HepG2 (cell line): ENCODE results near the gene TMEM74B. TPM values are rescaled to one million over a fixed set of nuclear protein-coding genes. Genes with fewer than 3 reads are reported as not detected.

Experiments used
- ATAC-seq: fragments of 200-7000 bp; cut with Tn5 transposase; 3 replicates; pipeline ENCODE4 v1.9.1; 2020; ENCODE audit warnings: mild to moderate bottlenecking, moderate library complexity
- BruUV-seq: library from RNA; stranded (reverse); fragments of 400-500 nt; replicated peaks from 2 replicates; lab custom pipeline; 2021; lab: Mats Ljungman, UMichigan
- CTCF ChIA-PET: fragments of 300-600 bp; formaldehyde crosslinking; extraction: SDS; loops from one replicate; lab custom pipeline; 2021; ENCODE audit warnings: low total read pairs, inconsistent platforms, low intra/inter-chr PET ratio; lab: Yijun Ruan, JAX
- POLR2A ChIA-PET: fragments of 350-600 bp; sonication (Branson Sonifier 250); formaldehyde crosslinking; loops from one replicate; lab custom pipeline; 2020; ENCODE audit warnings: antibody characterized with exemption, inconsistent platforms; lab: Yijun Ruan, JAX
- DNase-seq: peaks from one replicate; pipeline ENCODE4 v3.0.0-alpha.2; 2015; ENCODE audit warnings: low spot score
- FAIRE-seq: peaks from 3 replicates; lab custom pipeline; 2011; peaks lifted over from hg19 to GRCh38; lab: Jason Lieb, UNC
- H2AFZ ChIP-seq: one replicate; pipeline ENCODE4 v1.6.1; 2011; ENCODE audit warnings: low read length, inconsistent platforms
- H3K27ac ChIP-seq: fragments of 300-600 bp; 3 replicates; pipeline ENCODE4 v1.8.0; 2011; ENCODE audit warnings: mixed run types, mild to moderate bottlenecking, mixed read lengths, low read length, inconsistent platforms; ENCODE audit not compliant: insufficient read depth; ENCODE audit errors: extremely low read length
- H3K27me3 ChIP-seq, 2 experiments: fragments of 200-600 bp in 1 of 2; 2 replicates in 1 of 2; 3 replicates in 1 of 2; pipeline versions ENCODE4 v1.6.0 to v1.8.0; 2011; ENCODE audit warnings: low read length in 2 of 2, mild to moderate bottlenecking in 2 of 2, moderate library complexity in 2 of 2, inconsistent platforms in 1 of 2; ENCODE audit not compliant: insufficient read depth in 2 of 2, control insufficient read depth in 1 of 2
- H3K36me3 ChIP-seq, 2 experiments: fragments of 200-600 bp in 1 of 2; replicated peaks in 1 of 2; 2 replicates in 1 of 2; 3 replicates in 1 of 2; pipeline versions ENCODE4 v1.5.1 to v1.8.0; 2011; ENCODE audit warnings: low read length in 2 of 2, inconsistent platforms in 1 of 2; ENCODE audit not compliant: insufficient read depth in 2 of 2, control insufficient read depth in 1 of 2
- H3K4me1 ChIP-seq: 2 replicates; pipeline ENCODE4 v1.5.1; 2012; ENCODE audit warnings: low read length, inconsistent platforms; ENCODE audit not compliant: insufficient read depth
- H3K4me2 ChIP-seq: 2 replicates; pipeline ENCODE4 v1.6.0; 2011; ENCODE audit warnings: low read depth, low read length, inconsistent platforms
- H3K4me3 ChIP-seq, 3 experiments: fragments of 200-600 bp in 1 of 3; sonication (generic), shearing (Covaris generic) in 1 of 3; replicated peaks in 1 of 3; 2 replicates each; pipeline ENCODE4 v1.5.1; 2011 to 2016; ENCODE audit warnings: low read length in 3 of 3, inconsistent platforms in 2 of 3, low read depth in 2 of 3, mild to moderate bottlenecking in 2 of 3, control low read depth in 1 of 3, mixed read lengths in 1 of 3; ENCODE audit not compliant: insufficient read depth in 1 of 3
- H3K79me2 ChIP-seq: one replicate; pipeline ENCODE4 v1.6.1; 2011; ENCODE audit warnings: low read length, inconsistent platforms; ENCODE audit not compliant: insufficient read depth
- H3K9ac ChIP-seq: 2 replicates; pipeline ENCODE4 v1.6.0; 2011; ENCODE audit warnings: mild to moderate bottlenecking, low read depth, low read length, inconsistent platforms; ENCODE audit not compliant: insufficient read depth
- H3K9me3 ChIP-seq: 2 replicates; pipeline ENCODE4 v1.5.1; 2012; ENCODE audit warnings: mild to moderate bottlenecking, low read length
- H4K20me1 ChIP-seq: 2 replicates; pipeline ENCODE4 v1.6.0; 2011; ENCODE audit warnings: inconsistent platforms, mild to moderate bottlenecking, low read length, moderate library complexity; ENCODE audit not compliant: insufficient read depth
- ARNTL ChIP-seq: sonication (generic); formaldehyde crosslinking; IDR thresholded peaks from 2 replicates; pipeline ENCODE4 v1.4.0; 2020; ENCODE audit warnings: mild to moderate bottlenecking, missing genetic modification reagents
- ATF7 ChIP-seq, 2 experiments: fragments of 450-650 bp in 1 of 2; sonication (generic) in 1 of 2; formaldehyde crosslinking in 1 of 2; IDR thresholded peaks; 2 replicates each; pipeline versions ENCODE4 v1.4.0 to v1.6.1; 2016 to 2020; ENCODE audit warnings: antibody characterized with exemption in 1 of 2, mild to moderate bottlenecking in 1 of 2, missing genetic modification reagents in 1 of 2
- HNF4A ChIP-seq: sonication (generic); formaldehyde crosslinking; IDR thresholded peaks from 2 replicates; pipeline ENCODE4 v1.4.0; 2020; ENCODE audit warnings: missing genetic modification reagents
- MAFK ChIP-seq, 2 experiments: IDR thresholded peaks in 1 of 2; conservative IDR thresholded peaks in 1 of 2; 2 replicates each; pipeline ENCODE4 v1.6.1; 2011; ENCODE audit warnings: improper control_type of control experiment in 2 of 2, low read length in 2 of 2
- ZNF576 ChIP-seq: sonication (generic); formaldehyde crosslinking; IDR thresholded peaks from 2 replicates; pipeline ENCODE4 v1.4.0; 2020; ENCODE audit warnings: mild to moderate bottlenecking, missing genetic modification reagents
- WGBS: methylation state at CpG from one replicate; pipeline ENCODE4 v1.1.6; 2017; ENCODE audit warnings: low lambda C conversion rate; 5-methylcytosine and 5-hydroxymethylcytosine counted together
- in situ Hi-C: cut with HindIII; loops from 2 replicates; pipeline ENCODE4 v1.10.0; 2017; ENCODE audit warnings: low pct_unique_long_range_greater_than_20kb; ENCODE audit not compliant: extremely low pct_ligation_motif_present
- intact Hi-C: fragments of 100-400 bp; cut with micrococcal nuclease; formaldehyde crosslinking; loops from one replicate; pipeline ENCODE4 v1.10.0; 2022; ENCODE audit not compliant: unreplicated experiment
- polyA plus RNA-seq, 8 experiments: library from polyadenylated mRNA; depleted of rRNA in 3 of 8; stranded (reverse) in 7 of 8; unstranded in 1 of 8; fragments of >200 nt; fragmentation: Illumina TruSeq in 4 of 8; extraction: Trizol in 4 of 8; gene quantifications; 2 replicates each; pipeline versions ENCODE4 v1.2.1 to v1.2.3, GENCODE V29; 2011 to 2016; ENCODE audit warnings: low read depth in 4 of 8, missing spikeins in 1 of 8, mixed read lengths in 1 of 8; ENCODE audit not compliant: insufficient read depth in 1 of 8
- total RNA-seq, 5 experiments: library from RNA; depleted of rRNA; stranded (reverse); fragments of >200 nt; fragmentation: Illumina TruSeq; extraction: Trizol; gene quantifications; 2 replicates each; pipeline ENCODE4 v1.2.3, GENCODE V29; 2016; ENCODE audit warnings: low read depth in 1 of 5

The TMEM74B gene
- total and polyA plus RNA-seq, 2 of the 13 experiments (the other 11 are each of a cell fraction or from before 2014, with no cell fraction given), result 4.7 to 18.4 TPM

GRCh38 chr20:1232286-1233111, 47.7 kb upstream of the TMEM74B start:
- Histone ChIP-seq H2AFZ (no peak overlapping the region), H3K27me3 (peaks cover 0 to 10% of the 10 kb centered on the region in 2 experiments), H3K36me3 (no peaks in the 10 kb centered on the region), H3K79me2 (no peaks in the 10 kb centered on the region), H3K4me2 (no peak overlapping the region), H3K9ac (no peak overlapping the region), H3K4me1 (no peaks in the 10 kb centered on the region), H3K4me3 (no peak overlapping the region), H3K9me3 (no peaks in the 10 kb centered on the region), H4K20me1 (no peaks in the 10 kb centered on the region), H3K27ac (no peak overlapping the region)
- ATAC-seq, result no peak
- in situ Hi-C loops, result no loop called here
- WGBS, result 5% methylated on average over 3 of the region's 3 CpGs
- FAIRE-seq, result no peak
- no peak for TF ChIP-seq ARNTL (CRISPR knock-in tag)
- TF ChIP-seq ATF7 (IDR thresholded peaks at IDR 0.05), result peak; percentile 75
- no peak for TF ChIP-seq ATF7 (CRISPR knock-in tag; IDR thresholded peaks at IDR 0.05)
- no TSS peak for BruUV-seq
- CTCF ChIA-PET, result no interaction called here
- no peak for DNase-seq
- POLR2A ChIA-PET, result no interaction called here
- intact Hi-C loops, result no loop called here

DNA sequence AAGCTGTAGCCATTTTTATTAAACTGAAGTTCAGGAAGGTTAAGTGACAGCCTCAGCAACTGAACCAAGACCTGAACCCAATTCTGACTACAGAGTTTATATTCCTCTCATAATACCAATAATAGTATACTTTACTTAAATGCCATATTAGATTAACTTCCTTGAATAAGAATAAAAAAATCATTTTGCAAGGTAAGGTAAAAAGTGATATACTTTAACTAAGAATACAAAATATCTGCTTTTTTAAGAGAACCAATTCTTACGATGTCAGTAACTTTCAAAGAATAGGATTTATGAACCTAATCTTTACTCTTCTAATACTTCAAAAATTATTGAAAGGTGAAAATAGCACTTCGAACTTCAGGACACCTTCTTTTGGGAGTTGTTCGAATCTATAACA, 44.8 kb upstream of the TMEM74B start:
- ATAC-seq, result no peak
- in situ Hi-C loops, result no loop called here

More for the DNA sequence above, 44.8 kb upstream of the TMEM74B start:
- Histone ChIP-seq H4K20me1 (no peaks in the 10 kb centered on the region; the same call in 1 of the 2 replicates), H3K79me2 (no peaks in the 10 kb centered on the region), H3K9ac (no peak overlapping the region), H3K4me3 (no peak overlapping the region), H3K4me1 (peaks cover 13% of the 10 kb centered on the region), H3K9me3 (no peaks in the 10 kb centered on the region), H3K27me3 (peaks cover 2 to 28% of the 10 kb centered on the region in 2 experiments), H3K27ac (no peak overlapping the region), H3K36me3 (no peaks in the 10 kb centered on the region), H2AFZ (no peak overlapping the region), H3K4me2 (no peak overlapping the region)
- ChIA-PET CTCF (no interaction called here), POLR2A (interaction anchor here (0.5 kb wide), 1 partner anchor 1796 kb away, joined by 4 read pairs; no protein-coding TSS in a partner anchor)
- intact Hi-C loops, result loop anchor here (5.0 kb wide), 1 partner anchor 107 kb away; no protein-coding TSS in a partner anchor
- DNase-seq, result no peak
- TF ChIP-seq MAFK (conservative IDR thresholded peaks at IDR 0.05 in 1 of 2, IDR thresholded peaks at IDR 0.05 in 1 of 2; ENCODE audit: low read length in 2 of 2) (peak; percentile 18 to 64; a peak in 2 of 4 replicates), HNF4A (CRISPR knock-in tag) (no peak), ZNF576 (CRISPR knock-in tag) (no peak)
- BruUV-seq, result no TSS peak
- WGBS, result 14% methylated on average over 3 of the region's 3 CpGs
- FAIRE-seq, result no peak
